ENCODE measurements around the gene SLC25A28.

SLC25A28 gene

GRCh38 chr10:99659031-99659867 lies 39.0 kb upstream of the SLC25A28 start, which contains the start of gene ENTPD7:
Gene ENTPD7 (plus strand): TSS chr10:99659509. CDS start chr10:99659957, 448 bp downstream.
- H3K27ac ChIP-seq: peak within 1 kb of the TSS; percentile 72
- no peak; the same call in 1 of the 2 replicates for TF ChIP-seq CTCF (conservative IDR thresholded peaks at IDR 0.05)

DNA sequence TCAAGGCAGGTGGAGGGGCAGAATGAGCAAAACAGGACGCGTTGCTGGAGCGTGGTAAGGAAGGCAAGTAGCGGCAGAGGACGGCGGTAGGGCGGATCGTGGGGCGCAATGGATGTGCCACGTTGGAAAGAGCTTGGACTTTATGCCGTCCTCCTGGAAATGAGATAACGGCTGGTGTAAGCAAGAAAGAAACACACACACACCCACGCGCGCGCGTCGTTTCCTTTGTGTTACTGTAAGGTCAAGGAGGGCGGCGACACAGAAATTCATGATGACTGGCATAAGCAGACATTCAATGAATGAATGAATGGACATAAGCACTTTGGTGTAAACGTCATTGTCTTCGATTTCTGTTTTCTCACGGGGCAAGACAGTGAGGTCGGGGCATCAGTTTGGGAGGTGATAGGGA lies 38.4 kb upstream of the SLC25A28 start:
- H3K27ac ChIP-seq: peak overlapping the region; percentile 72; the same call in 1 of the 2 replicates
- TF ChIP-seq CTCF (conservative IDR thresholded peaks at IDR 0.05): no peak

GRCh38 chr10:99656199-99657064 lies 36.2 kb upstream of the SLC25A28 start:
- no peak for TF ChIP-seq CTCF (conservative IDR thresholded peaks at IDR 0.05)
- H3K27ac ChIP-seq: no peak overlapping the region

GRCh38 chr10:99654390-99655175 lies 34.3 kb upstream of the SLC25A28 start:
- peak overlapping the region; percentile 43 for H3K27ac ChIP-seq
- TF ChIP-seq CTCF (conservative IDR thresholded peaks at IDR 0.05): no peak

GRCh38 chr10:99652800-99653390 lies 32.7 kb upstream of the SLC25A28 start:
- TF ChIP-seq CTCF (conservative IDR thresholded peaks at IDR 0.05): no peak
- peak overlapping the region; percentile 86 for H3K27ac ChIP-seq

DNA sequence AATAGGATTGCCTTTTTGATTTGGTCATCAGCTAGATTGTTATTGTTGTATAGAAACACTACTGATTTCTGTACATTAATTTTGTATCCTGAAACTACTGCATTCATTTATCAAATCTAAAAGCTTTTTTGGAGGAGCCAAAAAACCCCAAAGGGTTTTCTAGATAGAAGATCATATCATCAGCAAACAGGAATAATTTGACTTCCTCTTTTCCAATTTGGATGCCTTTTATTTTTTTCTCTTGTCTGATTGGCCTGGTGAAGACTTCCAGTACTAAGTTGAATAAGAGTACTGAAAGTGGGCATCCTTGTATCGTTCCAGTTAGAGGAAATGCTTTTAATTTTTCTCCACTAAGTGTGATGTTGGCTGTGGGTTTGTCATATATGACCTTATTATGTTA lies 28.5 kb upstream of the SLC25A28 start:
- no peak overlapping the region for H3K27ac ChIP-seq
- TF ChIP-seq CTCF (conservative IDR thresholded peaks at IDR 0.05): no peak
